Choroid plexus epithelial cell (primary cell): ENCODE results near the gene GSG1L.
A peak's percentile ranks its signal among the peaks of the same experiment; 100 is the strongest.

Source experiments
- DNase-seq: peaks from one replicate; pipeline ENCODE4 v3.0.0-alpha.2; 2010; ENCODE audit warnings: low read depth
- H3K4me3 ChIP-seq: 2 replicates; pipeline ENCODE4 v1.5.1; 2011; ENCODE audit warnings: low read depth, mild to moderate bottlenecking, control low read depth, low read length, moderate library complexity
- CTCF ChIP-seq: conservative IDR thresholded peaks from 2 replicates; pipeline ENCODE4 v1.5.1; 2011; ENCODE audit warnings: low read depth, mild to moderate bottlenecking, control low read depth, inconsistent platforms, low read length, moderate library complexity

The GSG1L gene

DNA sequence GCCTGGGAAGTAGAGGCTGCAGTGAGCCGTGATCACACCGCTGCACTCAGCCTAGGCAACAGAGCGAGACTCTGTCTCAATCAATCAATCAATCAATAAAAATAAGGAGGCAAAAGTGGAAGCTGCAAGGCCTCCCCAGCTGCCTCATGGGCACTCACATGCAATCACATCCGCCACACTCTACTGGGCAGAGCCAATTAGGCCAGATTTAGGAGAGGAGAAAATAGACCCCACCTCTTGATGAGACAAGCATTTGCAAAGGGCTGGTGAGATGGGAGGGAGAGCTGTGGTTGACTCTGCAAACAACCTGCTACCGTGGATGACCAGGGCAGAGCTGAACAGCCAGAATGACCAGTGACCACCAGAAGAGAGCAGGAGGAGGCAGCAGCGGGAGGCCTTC lies 14.7 kb upstream of the GSG1L start:
- no peak for DNase-seq
- H3K4me3 ChIP-seq = no peak overlapping the region
- no peak for TF ChIP-seq CTCF

GRCh38 chr16:28073836-28074235 lies 10.3 kb upstream of the GSG1L start:
- no peak overlapping the region for H3K4me3 ChIP-seq
- no peak for DNase-seq
- TF ChIP-seq CTCF = no peak

- no peak for DNase-seq
- no peak overlapping the region for H3K4me3 ChIP-seq
- no peak for TF ChIP-seq CTCF
Observed at GRCh38 chr16:28072087-28072486, 8.6 kb upstream of the GSG1L start.

DNA sequence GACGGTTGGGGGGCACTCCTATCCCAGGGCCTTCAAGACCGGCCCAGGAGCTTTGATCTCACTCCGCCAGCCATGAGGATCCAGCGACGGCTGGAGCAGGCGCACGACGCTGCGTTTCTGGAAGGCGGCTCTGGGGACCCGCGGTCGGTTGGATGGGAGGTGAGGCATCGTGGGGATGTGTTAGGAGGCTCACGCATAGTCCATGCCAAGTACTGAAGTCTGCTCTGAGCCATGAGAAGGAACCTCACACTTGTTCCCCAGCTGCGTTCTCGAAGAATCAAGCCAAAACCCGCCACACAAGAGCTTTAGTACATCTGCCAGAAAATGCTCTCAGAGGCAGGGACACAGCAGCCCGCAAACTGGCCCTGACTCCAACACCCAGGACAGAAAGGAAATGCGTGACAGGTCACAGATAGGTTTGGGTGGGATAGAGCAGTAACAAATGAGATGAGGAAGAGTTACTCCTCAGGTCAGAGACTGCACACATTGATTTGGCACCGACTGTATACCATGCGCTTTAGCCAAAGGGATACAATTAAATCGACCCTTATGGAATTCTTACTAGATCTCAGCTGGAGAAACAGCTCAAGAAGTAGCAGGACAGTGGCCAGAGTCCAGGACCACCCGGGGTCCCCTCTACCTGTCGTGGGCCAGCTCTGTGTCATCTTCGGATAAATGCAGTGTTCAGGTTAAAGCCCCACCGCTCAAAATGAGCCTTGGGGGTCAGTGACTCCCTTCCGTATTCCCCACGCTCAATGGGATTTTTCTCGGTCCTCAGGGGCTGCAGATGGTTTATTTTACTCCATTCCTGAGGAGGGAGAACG lies 6.7 kb upstream of the GSG1L start:
- H3K4me3 ChIP-seq = no peak overlapping the region
- DNase-seq = no peak
- no peak for TF ChIP-seq CTCF

GRCh38 chr16:28068976-28069375 lies 5.5 kb upstream of the GSG1L start:
- no peak overlapping the region for H3K4me3 ChIP-seq
- DNase-seq = no peak
- no peak for TF ChIP-seq CTCF

- TF ChIP-seq CTCF = no peak
- H3K4me3 ChIP-seq = no peak overlapping the region
- DNase-seq = peak; percentile 76
Observed at GRCh38 chr16:28067604-28068379, 4.3 kb upstream of the GSG1L start.
